Peyer's patch (tissue), 4 donors: ENCODE results near the gene CLEC12A.

Source experiments
- CTCF ChIP-seq, 6 experiments: fragments of 450-650 bp in 4 of 6; fragments of 200-600 bp in 2 of 6; sonication (generic) in 1 of 6; IDR thresholded peaks; one replicate each; pipeline ENCODE4 v1.5.1; 2017 to 2019; ENCODE audit warnings: antibody characterized with exemption in 6 of 6, mild to moderate bottlenecking in 3 of 6, moderate library complexity in 1 of 6
- POLR2A ChIP-seq, 2 donors: fragments of 450-650 bp; IDR thresholded peaks; one replicate each; pipeline ENCODE4 v1.5.1; 2017; ENCODE audit warnings: antibody characterized with exemption in 2 of 2, mild to moderate bottlenecking in 2 of 2, moderate library complexity in 2 of 2

GRCh38 chr12:9932270-9932669 is 38.9 kb upstream of the CLEC12A start, which contains the start of gene CLEC2A:
- TF ChIP-seq CTCF (IDR thresholded peaks at IDR 0.05) (no peak), POLR2A (IDR thresholded peaks at IDR 0.05) (no peak)
